ENCODE data around the gene PRXL2C.
A peak's percentile ranks its signal among the peaks of the same experiment; 100 is the strongest.
"Not testable (repeated sequence)": the region's sequence is repeated elsewhere in the genome, so short reads cannot be mapped to it uniquely, and the experiment has no call there.

PRXL2C gene

GRCh38 chr9:96668868-96669534 is 13.9 kb upstream of the PRXL2C start:
- Histone ChIP-seq H3K27me3 (ENCODE audit: insufficient read depth, low read length) (peaks cover 6% of the 10 kb centered on the region; the same call in 1 of the 2 replicates), H3K36me3 (ENCODE audit: insufficient read depth, low read length) (no peaks in the 10 kb centered on the region), H3K4me3 (ENCODE audit: low read depth, low read length) (no peak overlapping the region), H3K79me2 (ENCODE audit: control insufficient read depth, insufficient read depth, low read length, unreplicated experiment) (no peaks in the 10 kb centered on the region), H3K4me1 (ENCODE audit: control insufficient read depth, insufficient read depth, low read length, unreplicated experiment) (peaks cover 1% of the 10 kb centered on the region), H2AFZ (ENCODE audit: low read length, unreplicated experiment) (no peak overlapping the region), H3K27ac (ENCODE audit: low read depth, low read length) (no peak overlapping the region)

GRCh38 chr9:96667363-96667728 is 12.2 kb upstream of the PRXL2C start:
- no peaks in the 10 kb centered on the region for H3K79me2 ChIP-seq (ENCODE audit: control insufficient read depth, insufficient read depth, low read length, unreplicated experiment)
- peaks cover 2% of the 10 kb centered on the region; the same call in 1 of the 2 replicates for H3K27me3 ChIP-seq (ENCODE audit: insufficient read depth, low read length)
- no peak overlapping the region for H2AFZ ChIP-seq (ENCODE audit: low read length, unreplicated experiment)
- H3K4me3 ChIP-seq (ENCODE audit: low read depth, low read length) = no peak overlapping the region
- H3K36me3 ChIP-seq (ENCODE audit: insufficient read depth, low read length) = no peaks in the 10 kb centered on the region
- H3K4me1 ChIP-seq (ENCODE audit: control insufficient read depth, insufficient read depth, low read length, unreplicated experiment) = no peaks in the 10 kb centered on the region
- no peak overlapping the region for H3K27ac ChIP-seq (ENCODE audit: low read depth, low read length)

- peak overlapping the region; percentile 85 for H2AFZ ChIP-seq (ENCODE audit: low read length, unreplicated experiment)
- not testable (repeated sequence) for H3K27ac ChIP-seq (ENCODE audit: low read depth, low read length); H3K27me3 ChIP-seq (ENCODE audit: insufficient read depth, low read length); H3K4me3 ChIP-seq (ENCODE audit: low read depth, low read length); H3K79me2 ChIP-seq (ENCODE audit: control insufficient read depth, insufficient read depth, low read length, unreplicated experiment); H3K36me3 ChIP-seq (ENCODE audit: insufficient read depth, low read length); H3K4me1 ChIP-seq (ENCODE audit: control insufficient read depth, insufficient read depth, low read length, unreplicated experiment)
Observed at GRCh38 chr9:96666653-96667362, 11.7 kb upstream of the PRXL2C start.

- H2AFZ ChIP-seq (ENCODE audit: low read length, unreplicated experiment) = no peak overlapping the region
- no peaks in the 10 kb centered on the region for H3K27me3 ChIP-seq (ENCODE audit: insufficient read depth, low read length)
- no peaks in the 10 kb centered on the region for H3K4me1 ChIP-seq (ENCODE audit: control insufficient read depth, insufficient read depth, low read length, unreplicated experiment)
- H3K79me2 ChIP-seq (ENCODE audit: control insufficient read depth, insufficient read depth, low read length, unreplicated experiment) = no peaks in the 10 kb centered on the region
- H3K36me3 ChIP-seq (ENCODE audit: insufficient read depth, low read length) = no peaks in the 10 kb centered on the region
- H3K4me3 ChIP-seq (ENCODE audit: low read depth, low read length) = no peak overlapping the region
- no peak overlapping the region for H3K27ac ChIP-seq (ENCODE audit: low read depth, low read length)
Observed at GRCh38 chr9:96665789-96666188, 10.7 kb upstream of the PRXL2C start.

GRCh38 chr9:96663506-96664120 is 8.5 kb upstream of the PRXL2C start:
- H3K27me3 ChIP-seq (ENCODE audit: insufficient read depth, low read length) = no peaks in the 10 kb centered on the region
- H2AFZ ChIP-seq (ENCODE audit: low read length, unreplicated experiment) = no peak overlapping the region

GRCh38 chr9:96661711-96662110 is 6.6 kb upstream of the PRXL2C start:
- Histone ChIP-seq H3K27me3 (ENCODE audit: insufficient read depth, low read length) (no peaks in the 10 kb centered on the region), H2AFZ (ENCODE audit: low read length, unreplicated experiment) (no peak overlapping the region), H3K27ac (ENCODE audit: low read depth, low read length) (no peak overlapping the region), H3K36me3 (ENCODE audit: insufficient read depth, low read length) (no peaks in the 10 kb centered on the region), H3K4me1 (ENCODE audit: control insufficient read depth, insufficient read depth, low read length, unreplicated experiment) (peaks cover 4% of the 10 kb centered on the region), H3K4me3 (ENCODE audit: low read depth, low read length) (no peak overlapping the region), H3K79me2 (ENCODE audit: control insufficient read depth, insufficient read depth, low read length, unreplicated experiment) (no peaks in the 10 kb centered on the region)

More at GRCh38 chr9:96663506-96664120, 8.5 kb upstream of the PRXL2C start:
- Histone ChIP-seq H3K4me1 (ENCODE audit: control insufficient read depth, insufficient read depth, low read length, unreplicated experiment) (no peaks in the 10 kb centered on the region), H3K36me3 (ENCODE audit: insufficient read depth, low read length) (no peaks in the 10 kb centered on the region), H3K4me3 (ENCODE audit: low read depth, low read length) (no peak overlapping the region), H3K27ac (ENCODE audit: low read depth, low read length) (no peak overlapping the region), H3K79me2 (ENCODE audit: control insufficient read depth, insufficient read depth, low read length, unreplicated experiment) (no peaks in the 10 kb centered on the region)

GRCh38 chr9:96660692-96661248 is 5.7 kb upstream of the PRXL2C start:
- H3K4me1 ChIP-seq (ENCODE audit: control insufficient read depth, insufficient read depth, low read length, unreplicated experiment) = peaks cover 10% of the 10 kb centered on the region
- H2AFZ ChIP-seq (ENCODE audit: low read length, unreplicated experiment) = no peak overlapping the region
- H3K4me3 ChIP-seq (ENCODE audit: low read depth, low read length) = no peak overlapping the region
- H3K27ac ChIP-seq (ENCODE audit: low read depth, low read length) = no peak overlapping the region
- no peaks in the 10 kb centered on the region for H3K36me3 ChIP-seq (ENCODE audit: insufficient read depth, low read length)
- no peaks in the 10 kb centered on the region for H3K27me3 ChIP-seq (ENCODE audit: insufficient read depth, low read length)
- H3K79me2 ChIP-seq (ENCODE audit: control insufficient read depth, insufficient read depth, low read length, unreplicated experiment) = peaks cover 6% of the 10 kb centered on the region

- Histone ChIP-seq H3K4me1 (ENCODE audit: control insufficient read depth, insufficient read depth, low read length, unreplicated experiment) (peaks cover 18% of the 10 kb centered on the region), H3K36me3 (ENCODE audit: insufficient read depth, low read length) (peaks cover 6% of the 10 kb centered on the region; the same call in 1 of the 2 replicates), H3K79me2 (ENCODE audit: control insufficient read depth, insufficient read depth, low read length, unreplicated experiment) (peaks cover 7% of the 10 kb centered on the region), H3K4me3 (ENCODE audit: low read depth, low read length) (peak overlapping the region; percentile 76), H2AFZ (ENCODE audit: low read length, unreplicated experiment) (peak overlapping the region; percentile 8), H3K27ac (ENCODE audit: low read depth, low read length) (peak overlapping the region; percentile 88), H3K27me3 (ENCODE audit: insufficient read depth, low read length) (no peaks in the 10 kb centered on the region)
Observed at GRCh38 chr9:96654450-96655197, 493 bp downstream of the PRXL2C start.

GRCh38 chr9:96651626-96652025 is 3.5 kb downstream of the PRXL2C start:
- peaks cover 13% of the 10 kb centered on the region for H3K4me1 ChIP-seq (ENCODE audit: control insufficient read depth, insufficient read depth, low read length, unreplicated experiment)
- no peak overlapping the region for H2AFZ ChIP-seq (ENCODE audit: low read length, unreplicated experiment)
- H3K27me3 ChIP-seq (ENCODE audit: insufficient read depth, low read length) = no peaks in the 10 kb centered on the region
- no peak overlapping the region for H3K4me3 ChIP-seq (ENCODE audit: low read depth, low read length)
- peaks cover 7% of the 10 kb centered on the region for H3K79me2 ChIP-seq (ENCODE audit: control insufficient read depth, insufficient read depth, low read length, unreplicated experiment)
- peaks cover 6% of the 10 kb centered on the region; the same call in 1 of the 2 replicates for H3K36me3 ChIP-seq (ENCODE audit: insufficient read depth, low read length)
- no peak overlapping the region for H3K27ac ChIP-seq (ENCODE audit: low read depth, low read length)

- Histone ChIP-seq H3K79me2 (ENCODE audit: control insufficient read depth, insufficient read depth, low read length, unreplicated experiment) (no peaks in the 10 kb centered on the region), H3K27me3 (ENCODE audit: insufficient read depth, low read length) (no peaks in the 10 kb centered on the region), H3K4me3 (ENCODE audit: low read depth, low read length) (no peak overlapping the region), H2AFZ (ENCODE audit: low read length, unreplicated experiment) (no peak overlapping the region), H3K27ac (ENCODE audit: low read depth, low read length) (no peak overlapping the region), H3K36me3 (ENCODE audit: insufficient read depth, low read length) (peaks cover 12% of the 10 kb centered on the region), H3K4me1 (ENCODE audit: control insufficient read depth, insufficient read depth, low read length, unreplicated experiment) (peaks cover 13% of the 10 kb centered on the region)
Observed at GRCh38 chr9:96649620-96650324, 5.3 kb downstream of the PRXL2C start.

Data from ACC112 (cell line).